H1 (cell line): ENCODE results near the gene EXOC6. TPM values are rescaled to one million over a fixed set of nuclear protein-coding genes. Genes with fewer than 3 reads are reported as not detected.

Experiments
- CTCF ChIA-PET: fragments of 300-600 bp; sonication (Branson Sonifier 250); formaldehyde crosslinking; loops from one replicate; lab custom pipeline; 2021; ENCODE audit not compliant: partially characterized antibody; lab: Charles Lee
- POLR2A ChIA-PET: fragments of 300-600 bp; sonication (Branson Sonifier 250); formaldehyde crosslinking; loops from one replicate; lab custom pipeline; 2021; ENCODE audit warnings: inconsistent platforms; ENCODE audit not compliant: partially characterized antibody; lab: Charles Lee
- DNase-seq, 2 experiments: peaks; one replicate each; pipeline versions ENCODE4 v3.0.0 to v3.0.0-alpha.2; 2010 to 2022; ENCODE audit warnings: low spot score in 2 of 2, low read depth in 1 of 2, mixed read lengths in 1 of 2
- FAIRE-seq: peaks from 2 replicates; lab custom pipeline; 2011; peaks lifted over from hg19 to GRCh38; lab: Jason Lieb, UNC
- H2AFZ ChIP-seq: 2 replicates; pipeline ENCODE4 v1.8.1; 2012; ENCODE audit warnings: low read length, inconsistent platforms
- H2AK5ac ChIP-seq: 2 replicates; pipeline ENCODE4 v1.6.1; 2013; ENCODE audit warnings: low read depth, low read length
- H2BK120ac ChIP-seq: replicated peaks from 2 replicates; pipeline ENCODE3; 2013; ENCODE audit warnings: low read depth, low read length, inconsistent platforms
- H2BK12ac ChIP-seq: 2 replicates; pipeline ENCODE4 v1.6.1; 2013; ENCODE audit warnings: low read depth, low read length
- H2BK15ac ChIP-seq: 2 replicates; pipeline ENCODE4 v1.6.1; 2013; ENCODE audit warnings: low read length
- H2BK20ac ChIP-seq: 2 replicates; pipeline ENCODE4 v1.6.1; 2013; ENCODE audit warnings: low read length
- H2BK5ac ChIP-seq: 2 replicates; pipeline ENCODE4 v1.6.1; 2013; ENCODE audit warnings: low read depth, low read length
- H3K14ac ChIP-seq: 2 replicates; pipeline ENCODE4 v1.6.1; 2013; ENCODE audit warnings: inconsistent platforms; ENCODE audit not compliant: insufficient read length
- H3K18ac ChIP-seq: 2 replicates; pipeline ENCODE4 v1.6.1; 2013; ENCODE audit warnings: low read length; ENCODE audit errors: extremely low read depth
- H3K23ac ChIP-seq: 2 replicates; pipeline ENCODE4 v1.6.1; 2013; ENCODE audit warnings: inconsistent platforms; ENCODE audit not compliant: insufficient read length
- H3K23me2 ChIP-seq: 2 replicates; pipeline ENCODE4 v1.6.1; 2013; ENCODE audit warnings: low read depth, low read length
- H3K27ac ChIP-seq: 2 replicates; pipeline ENCODE4 v1.6.1; 2011; ENCODE audit warnings: low read depth, low read length, inconsistent platforms
- H3K27me3 ChIP-seq, 4 experiments: replicated peaks in 1 of 4; 1 replicate in 1 of 4; 2 replicates in 3 of 4; pipeline versions ENCODE4 v1.6.1 to v1.8.1; 2011 to 2013; ENCODE audit warnings: low read length in 3 of 4, mild to moderate bottlenecking in 3 of 4, inconsistent platforms in 2 of 4, mixed read lengths in 2 of 4, moderate library complexity in 1 of 4; ENCODE audit not compliant: control insufficient read depth in 3 of 4, insufficient read depth in 3 of 4; ENCODE audit errors: extremely low read depth in 1 of 4
- H3K36me3 ChIP-seq, 4 experiments: 2 replicates each; pipeline versions ENCODE4 v1.6.1 to v1.8.1; 2011 to 2013; ENCODE audit warnings: mild to moderate bottlenecking in 4 of 4, low read length in 3 of 4, moderate library complexity in 2 of 4, control low read depth in 1 of 4, inconsistent platforms in 1 of 4; ENCODE audit not compliant: insufficient read depth in 4 of 4, control insufficient read depth in 2 of 4
- H3K4ac ChIP-seq: replicated peaks from 2 replicates; pipeline ENCODE3; 2013; ENCODE audit warnings: low read length, low read depth, mixed read lengths, inconsistent platforms; ENCODE audit not compliant: insufficient read length
- H3K4me1 ChIP-seq, 4 experiments: replicated peaks in 1 of 4; 1 replicate in 1 of 4; 2 replicates in 3 of 4; pipeline versions ENCODE4 v1.6.1 to v1.8.1; 2011 to 2013; ENCODE audit warnings: low read length in 3 of 4, inconsistent platforms in 2 of 4, mixed read lengths in 1 of 4; ENCODE audit not compliant: insufficient read depth in 4 of 4, control insufficient read depth in 3 of 4
- H3K4me2 ChIP-seq, 2 experiments: 2 replicates each; pipeline versions ENCODE4 v1.6.1 to v1.8.1; 2011 to 2013; ENCODE audit warnings: low read depth in 2 of 2, low read length in 2 of 2, control low read depth in 1 of 2, inconsistent platforms in 1 of 2, mild to moderate bottlenecking in 1 of 2; ENCODE audit not compliant: insufficient read depth in 1 of 2
- H3K4me3 ChIP-seq, 4 experiments: fragments of 200-600, 300-600 bp in 1 of 4; sonication (generic), shearing (Covaris generic), sonication (Bioruptor Twin) in 1 of 4; 2 replicates each; pipeline versions ENCODE4 v1.5.1 to v1.8.1; 2011 to 2016; ENCODE audit warnings: low read length in 4 of 4, low read depth in 3 of 4, control low read depth in 2 of 4, inconsistent platforms in 2 of 4, mild to moderate bottlenecking in 2 of 4, mixed read lengths in 1 of 4, moderate library complexity in 1 of 4; ENCODE audit not compliant: insufficient read depth in 2 of 4; ENCODE audit errors: extremely low read depth in 1 of 4
- H3K56ac ChIP-seq: replicated peaks from 2 replicates; pipeline ENCODE3; 2013; ENCODE audit warnings: low read depth, mild to moderate bottlenecking, mixed read lengths, low read length, inconsistent platforms; ENCODE audit not compliant: insufficient read length
- H3K79me1 ChIP-seq: 2 replicates; pipeline ENCODE4 v1.6.1; 2013; ENCODE audit warnings: low read depth, low read length, control low read depth
- H3K79me2 ChIP-seq, 2 experiments: 2 replicates each; pipeline versions ENCODE4 v1.6.1 to v1.8.1; 2012 to 2013; ENCODE audit warnings: low read length in 2 of 2, mild to moderate bottlenecking in 2 of 2, inconsistent platforms in 1 of 2; ENCODE audit not compliant: insufficient read depth in 2 of 2, control insufficient read depth in 1 of 2
- H3K9ac ChIP-seq, 4 experiments: replicated peaks in 1 of 4; 1 replicate in 1 of 4; 2 replicates in 3 of 4; pipeline versions ENCODE4 v1.6.1 to v1.8.1; 2011 to 2013; ENCODE audit warnings: low read depth in 3 of 4, low read length in 3 of 4, control low read depth in 2 of 4, mild to moderate bottlenecking in 2 of 4, moderate library complexity in 2 of 4, inconsistent platforms in 1 of 4; ENCODE audit errors: extremely low read depth in 1 of 4
- H3K9me3 ChIP-seq, 2 experiments: 2 replicates each; pipeline versions ENCODE4 v1.6.1 to v1.8.1; 2012 to 2013; ENCODE audit warnings: mild to moderate bottlenecking in 2 of 2, moderate library complexity in 2 of 2, control low read depth in 1 of 2, inconsistent platforms in 1 of 2, low read depth in 1 of 2, low read length in 1 of 2, mixed read lengths in 1 of 2; ENCODE audit not compliant: insufficient read depth in 2 of 2
- H4K20me1 ChIP-seq, 2 experiments: replicated peaks in 1 of 2; 2 replicates each; pipeline versions ENCODE3 to v1.8.1; 2011 to 2013; ENCODE audit warnings: inconsistent platforms in 2 of 2, low read length in 2 of 2, mild to moderate bottlenecking in 1 of 2; ENCODE audit not compliant: insufficient read depth in 2 of 2, control insufficient read depth in 1 of 2
- H4K5ac ChIP-seq: 2 replicates; pipeline ENCODE4 v1.6.1; 2013; ENCODE audit warnings: low read length, low read depth, mixed read lengths, inconsistent platforms; ENCODE audit not compliant: insufficient read length
- H4K8ac ChIP-seq: 2 replicates; pipeline ENCODE4 v1.8.0; 2013; ENCODE audit warnings: mild to moderate bottlenecking, moderate library complexity, low read length, inconsistent platforms; ENCODE audit not compliant: insufficient read depth; ENCODE audit errors: extremely low read depth
- H4K91ac ChIP-seq: replicated peaks from 2 replicates; pipeline ENCODE3; 2013; ENCODE audit warnings: low read length, mixed read lengths, inconsistent platforms; ENCODE audit not compliant: insufficient read length
- ATF2 ChIP-seq: IDR thresholded peaks from 2 replicates; pipeline ENCODE4 v1.6.1; 2012; ENCODE audit warnings: low read length, inconsistent platforms
- CHD1 ChIP-seq: IDR thresholded peaks from 2 replicates; pipeline ENCODE4 v1.6.1; 2012; ENCODE audit warnings: low read depth, low read length, improper control_type of control experiment
- CTCF ChIP-seq, 3 experiments: IDR thresholded peaks; 1 replicate in 2 of 3; 2 replicates in 1 of 3; pipeline versions ENCODE4 v1.5.1 to v1.6.1; 2011; ENCODE audit warnings: low read length in 3 of 3, mild to moderate bottlenecking in 3 of 3, inconsistent platforms in 2 of 3, low read depth in 1 of 3, moderate library complexity in 1 of 3; ENCODE audit not compliant: insufficient read depth in 1 of 3; ENCODE audit errors: control extremely low read depth in 1 of 3
- JUND ChIP-seq: IDR thresholded peaks from 2 replicates; pipeline ENCODE4 v1.6.1; 2011; ENCODE audit warnings: mild to moderate bottlenecking, improper control_type of control experiment, low read length
- KDM4A ChIP-seq: IDR thresholded peaks from one replicate; pipeline ENCODE4 v1.7.1; 2012; ENCODE audit warnings: low read depth, mild to moderate bottlenecking, moderate library complexity, low read length, inconsistent platforms; ENCODE audit not compliant: severe bottlenecking
- SIN3A ChIP-seq, 2 experiments: IDR thresholded peaks in 1 of 2; conservative IDR thresholded peaks in 1 of 2; 2 replicates each; pipeline ENCODE4 v1.6.1; 2011 to 2012; ENCODE audit warnings: low read length in 2 of 2, improper control_type of control experiment in 1 of 2, low read depth in 1 of 2, mild to moderate bottlenecking in 1 of 2
- SRF ChIP-seq: IDR thresholded peaks from 2 replicates; pipeline ENCODE4 v1.6.1; 2011; ENCODE audit warnings: mild to moderate bottlenecking, low read depth, low read length, moderate library complexity
- WGBS, 2 experiments: shearing (Covaris generic) in 1 of 2; methylation state at CpG; one replicate each; pipeline versions ENCODE4 v1.1.6 to v1.1.7; 2013 to 2015; ENCODE audit warnings: low lambda C conversion rate in 2 of 2, mixed read lengths in 2 of 2, inconsistent platforms in 1 of 2, low coverage in 1 of 2, missing lambda C conversion rate in 1 of 2; ENCODE audit not compliant: insufficient replicate concordance in 2 of 2, insufficient coverage in 1 of 2, insufficient read length in 1 of 2; ENCODE audit errors: extremely low coverage in 1 of 2, missing lambda C conversion rate in 1 of 2; 5-methylcytosine and 5-hydroxymethylcytosine counted together
- polyA plus RNA-seq, 7 experiments: library from polyadenylated mRNA; depleted of rRNA in 3 of 7; stranded (reverse) in 5 of 7; unstranded in 2 of 7; fragments of >200 nt in 5 of 7; fragments of 200-250 nt in 2 of 7; gene quantifications; 1 replicate in 5 of 7; 2 replicates in 1 of 7; 4 replicates in 1 of 7; pipeline versions ENCODE4 v1.2.1 to v1.2.3, GENCODE V29; 2011 to 2013; ENCODE audit warnings: missing spikeins in 2 of 7, mixed read lengths in 2 of 7
- total RNA-seq: library from RNA; stranded (reverse); fragmentation: NEBNext Ultra II Directional; extraction: Animal tissue kit (Norgen Biotek cat#: 25700); gene quantifications from 2 replicates; pipeline ENCODE4 v1.2.1, GENCODE V29; 2021

EXOC6 gene
- total and polyA plus RNA-seq, 2 of the 8 experiments (the other 6 are each of a cell fraction or from before 2014, with no cell fraction given), result 1.7 to 4.5 TPM

GRCh38 chr10:93062514-93063143 lies 214.3 kb downstream of the EXOC6 start:
- DNase-seq (peak in 1 of 2 experiments; percentile 82), FAIRE-seq (no peak)
- H3K9me3 ChIP-seq, result no peaks in the 10 kb centered on the region; a peak in 1 of 4 replicates
- H3K14ac ChIP-seq, result no peak overlapping the region
- no peaks in the 10 kb centered on the region for H3K79me1 ChIP-seq
- no peak overlapping the region for H4K5ac ChIP-seq
- H3K4ac ChIP-seq, result no peak overlapping the region
- ChIA-PET POLR2A (interaction anchor here (5.7 kb wide), 1 partner anchor 12 kb away, joined by 26 read pairs; the partner anchor contains the start of gene CYP26A1), CTCF (interaction anchor here (0.6 to 14.8 kb wide), 26 partner anchors 9 to 303 kb away, joined by 3 to 147 read pairs (median 4); partner anchors contain the start of gene CYP26A1)
- no peak overlapping the region for H2BK5ac ChIP-seq
- H2AK5ac ChIP-seq, result no peak overlapping the region
- no peak overlapping the region for H2BK120ac ChIP-seq
- H3K79me2 ChIP-seq, result no peaks in the 10 kb centered on the region
- no peak overlapping the region for H2BK15ac ChIP-seq
- H4K20me1 ChIP-seq, result peaks cover 9 to 30% of the 10 kb centered on the region in 2 experiments
- H3K18ac ChIP-seq, result peak overlapping the region; percentile 66; the same call in 1 of the 2 replicates
- H3K4me2 ChIP-seq, result peak overlapping the region; percentile 75 to 89
- 3% methylated on average over 51 of the region's 68 CpGs; no CpG with 5 or more reads in 1 of the 2 experiments for WGBS, 2 experiments
- H3K56ac ChIP-seq, result no peak overlapping the region
- no peak overlapping the region for H2BK20ac ChIP-seq
- no peak overlapping the region for H3K27ac ChIP-seq
- no peak overlapping the region for H3K9ac ChIP-seq
- H4K91ac ChIP-seq, result no peak overlapping the region
- H4K8ac ChIP-seq, result no peak overlapping the region
- H3K4me3 ChIP-seq, result peak overlapping the region; percentile 29 to 59 (median 46)
- H3K36me3 ChIP-seq, result peaks cover 0 to 20% (median 1%) of the 10 kb centered on the region in 4 experiments; a peak in 1 of 8 replicates
- H2BK12ac ChIP-seq, result peak overlapping the region; percentile 76; the same call in 1 of the 2 replicates
- peaks cover 14% of the 10 kb centered on the region; the same call in 1 of the 2 replicates for H3K23me2 ChIP-seq
- no peak overlapping the region for H2AFZ ChIP-seq
- peaks cover 3 to 33% (median 26%) of the 10 kb centered on the region in 4 experiments for H3K4me1 ChIP-seq
- no peak overlapping the region for H3K23ac ChIP-seq
- peaks cover 88 to 100% (median 92%) of the 10 kb centered on the region in 4 experiments for H3K27me3 ChIP-seq
- TF ChIP-seq ATF2 (no peak), JUND (0 out of 2 replicates have a peak, but pooled peaks have one; percentile 6), KDM4A (peak; percentile 92), CTCF (IDR thresholded peaks at IDR 0.05; ENCODE audit: control extremely low read depth in 1 of 3, insufficient read depth in 1 of 3, low read depth in 1 of 3, low read length in 3 of 3) (peak; percentile 73 to 82 (median 74)), SRF (no peak), CHD1 (no peak), SIN3A (conservative IDR thresholded peaks at IDR 0.05 in 1 of 2, IDR thresholded peaks at IDR 0.05 in 1 of 2; ENCODE audit: low read depth in 1 of 2, low read length in 2 of 2) (no peak)
